MM.1S (cell line): ENCODE data around the gene VDAC1.
"Not testable (repeated sequence)": the region's sequence is repeated elsewhere in the genome, so short reads cannot be mapped to it uniquely, and the experiment has no call there.

Experiments used
- DNase-seq: peaks from one replicate; pipeline ENCODE4 v3.0.0-alpha.2; 2015
- H2AFZ ChIP-seq: fragments of 300-600 bp; sonication (generic); 2 replicates; pipeline ENCODE4 v1.6.0; 2016; ENCODE audit warnings: antibody characterized with exemption, low read length
- H3F3A ChIP-seq: fragments of 300-600 bp; sonication (generic); 2 replicates; pipeline ENCODE4 v1.6.1; 2016; ENCODE audit warnings: mild to moderate bottlenecking, antibody characterized with exemption, low read length, moderate library complexity, mixed read lengths; ENCODE audit not compliant: insufficient read depth
- H3K27ac ChIP-seq: fragments of 300-600 bp; sonication (generic); 2 replicates; pipeline ENCODE4 v1.5.1; 2016; ENCODE audit warnings: mild to moderate bottlenecking, low read length
- H3K27me3 ChIP-seq: fragments of 300-600 bp; sonication (generic); replicated peaks from 2 replicates; pipeline ENCODE4 v1.6.0; 2016; ENCODE audit warnings: low read length; ENCODE audit not compliant: insufficient read depth
- H3K36me3 ChIP-seq: fragments of 300-600 bp; sonication (generic); replicated peaks from 2 replicates; pipeline ENCODE4 v1.6.1; 2016; ENCODE audit warnings: mild to moderate bottlenecking, low read length, mixed read lengths; ENCODE audit not compliant: insufficient read depth
- H3K4me1 ChIP-seq: fragments of 300-600 bp; sonication (generic); 2 replicates; pipeline ENCODE4 v1.6.1; 2016; ENCODE audit warnings: low read length, mixed read lengths
- H3K4me2 ChIP-seq: fragments of 300-600 bp; sonication (generic); 2 replicates; pipeline ENCODE4 v1.6.0; 2016; ENCODE audit warnings: low read depth, low read length
- H3K4me3 ChIP-seq: fragments of 300-600 bp; sonication (generic); 2 replicates; pipeline ENCODE4 v1.5.1; 2016; ENCODE audit warnings: low read length, mixed read lengths
- H3K79me2 ChIP-seq: fragments of 300-600 bp; sonication (generic); 2 replicates; pipeline ENCODE4 v1.6.1; 2016; ENCODE audit warnings: mixed run types, low read length, mixed read lengths
- H3K9ac ChIP-seq: fragments of 300-600 bp; sonication (generic); 2 replicates; pipeline ENCODE4 v1.6.1; 2016; ENCODE audit warnings: low read length, mixed read lengths
- H3K9me2 ChIP-seq: fragments of 300-600 bp; sonication (generic); replicated peaks from 2 replicates; pipeline ENCODE4 v1.6.1; 2016; ENCODE audit warnings: mild to moderate bottlenecking, low read length, mixed read lengths; ENCODE audit not compliant: insufficient read depth
- H3K9me3 ChIP-seq: fragments of 300-600 bp; sonication (generic); replicated peaks from 2 replicates; pipeline ENCODE4 v1.6.1; 2016; ENCODE audit warnings: mild to moderate bottlenecking, low read length, mixed read lengths; ENCODE audit not compliant: insufficient read depth
- H4K20me1 ChIP-seq: fragments of 300-600 bp; sonication (generic); 2 replicates; pipeline ENCODE4 v1.6.1; 2016; ENCODE audit warnings: mild to moderate bottlenecking, low read length, moderate library complexity, mixed read lengths; ENCODE audit not compliant: insufficient read depth
- CTCF ChIP-seq: fragments of 300-600 bp; sonication (generic); IDR thresholded peaks from 2 replicates; pipeline ENCODE4 v1.5.1; 2016; ENCODE audit warnings: antibody characterized with exemption, low read length, mixed read lengths
- EZH2 ChIP-seq: fragments of 300-600 bp; sonication (generic); optimal IDR thresholded peaks from 2 replicates; pipeline ENCODE3; 2017; ENCODE audit warnings: low read depth, mild to moderate bottlenecking, antibody characterized with exemption, low read length, mixed read lengths
- EZH2phosphoT487 ChIP-seq: fragments of 300-600 bp; sonication (generic); IDR thresholded peaks from 2 replicates; pipeline ENCODE4 v1.6.1; 2018; ENCODE audit warnings: antibody characterized with exemption, low read length

The VDAC1 gene

GRCh38 chr5:133959643-133960042 is 45.1 kb downstream of the VDAC1 start:
- peaks cover 22% of the 10 kb centered on the region for H3K79me2 ChIP-seq
- DNase-seq = no peak
- H3K9me2 ChIP-seq = no peaks in the 10 kb centered on the region
- no peak overlapping the region for H3K4me3 ChIP-seq
- no peak overlapping the region for H3K27ac ChIP-seq
- H3K36me3 ChIP-seq = no peaks in the 10 kb centered on the region; the same call in 1 of the 2 replicates
- no peak overlapping the region for H3K4me2 ChIP-seq
- peaks cover 8% of the 10 kb centered on the region; the same call in 1 of the 2 replicates for H3F3A ChIP-seq
- no peaks in the 10 kb centered on the region for H4K20me1 ChIP-seq
- H3K27me3 ChIP-seq = no peaks in the 10 kb centered on the region
- TF ChIP-seq EZH2phosphoT487 (no peak), CTCF (no peak)
- peaks cover 13% of the 10 kb centered on the region for H3K4me1 ChIP-seq
- no peak overlapping the region for H2AFZ ChIP-seq
- no peak overlapping the region for H3K9ac ChIP-seq
- no peaks in the 10 kb centered on the region for H3K9me3 ChIP-seq

DNA sequence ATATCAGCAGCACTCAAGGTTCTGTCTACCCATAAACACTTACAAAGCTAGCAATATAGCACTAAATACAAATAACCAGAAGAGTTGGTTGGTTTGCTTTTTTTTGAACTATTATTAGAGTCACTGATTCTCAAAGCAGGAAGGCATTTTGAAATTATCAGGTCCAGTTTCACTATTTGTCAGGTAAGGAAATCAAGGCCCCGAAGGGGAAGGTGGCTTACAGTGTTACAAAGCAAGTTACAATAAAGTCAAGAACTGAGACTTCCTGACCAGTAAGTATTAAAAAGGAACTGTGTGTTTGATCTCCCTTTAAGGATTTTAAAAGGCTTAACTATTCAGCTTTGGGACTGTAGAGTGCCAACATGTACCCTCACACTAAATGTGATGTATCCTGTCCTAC is 47.2 kb downstream of the VDAC1 start:
- Histone ChIP-seq H3K4me2 (peak overlapping the region; percentile 60), H3K9me2 (no peaks in the 10 kb centered on the region), H4K20me1 (no peaks in the 10 kb centered on the region), H3K9ac (no peak overlapping the region), H3K79me2 (0 out of 2 replicates have a peak, but pooled peaks cover 3% of the 10 kb centered on the region), H3K4me1 (peaks cover 13% of the 10 kb centered on the region), H3K4me3 (no peak overlapping the region; the same call in 1 of the 2 replicates), H2AFZ (no peak overlapping the region), H3K9me3 (no peaks in the 10 kb centered on the region), H3K27ac (peak overlapping the region; percentile 56; the same call in 1 of the 2 replicates), H3K36me3 (no peaks in the 10 kb centered on the region; the same call in 1 of the 2 replicates), H3K27me3 (no peaks in the 10 kb centered on the region), H3F3A (peaks cover 8% of the 10 kb centered on the region; the same call in 1 of the 2 replicates)
- TF ChIP-seq CTCF (no peak), EZH2 (no peak), EZH2phosphoT487 (no peak)
- peak; percentile 57 for DNase-seq

DNA sequence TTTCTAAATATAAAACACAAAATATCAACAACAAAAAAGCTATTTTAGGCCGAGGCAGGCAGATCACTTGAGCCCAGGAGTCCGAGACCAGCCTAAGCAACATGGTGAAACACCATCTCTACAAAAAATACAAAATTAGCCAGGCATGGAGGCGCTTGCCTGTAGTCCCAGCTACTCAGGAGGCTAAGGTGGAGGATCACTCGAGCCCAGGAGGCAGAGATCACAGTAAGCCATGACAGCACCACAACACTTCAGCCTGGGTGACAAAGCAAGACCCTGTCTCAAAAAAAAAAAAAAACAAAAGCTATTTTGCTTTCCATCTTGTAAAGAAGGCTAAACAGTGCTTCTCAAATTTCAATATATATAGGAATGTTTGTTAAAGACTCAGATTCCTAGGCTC is 47.7 kb downstream of the VDAC1 start:
- no peak overlapping the region for H3K4me3 ChIP-seq
- peak overlapping the region; percentile 56; the same call in 1 of the 2 replicates for H3K27ac ChIP-seq
- H3K9me3 ChIP-seq = no peaks in the 10 kb centered on the region
- H3K9ac ChIP-seq = no peak overlapping the region
- TF ChIP-seq EZH2 (no peak), EZH2phosphoT487 (no peak), CTCF (no peak)
- no peaks in the 10 kb centered on the region for H3K27me3 ChIP-seq
- peaks cover 8% of the 10 kb centered on the region; the same call in 1 of the 2 replicates for H3F3A ChIP-seq
- H3K4me1 ChIP-seq = peaks cover 13% of the 10 kb centered on the region
- H4K20me1 ChIP-seq = no peaks in the 10 kb centered on the region
- no peak for DNase-seq
- no peaks in the 10 kb centered on the region; the same call in 1 of the 2 replicates for H3K36me3 ChIP-seq
- no peaks in the 10 kb centered on the region for H3K9me2 ChIP-seq
- no peak overlapping the region for H2AFZ ChIP-seq
- 0 out of 2 replicates have a peak, but pooled peaks cover under 1% of the 10 kb centered on the region for H3K79me2 ChIP-seq
- H3K4me2 ChIP-seq = peak overlapping the region; percentile 60; the same call in 1 of the 2 replicates

GRCh38 chr5:133956196-133956595 is 48.6 kb downstream of the VDAC1 start:
- not testable (repeated sequence) for H3F3A ChIP-seq, H3K36me3 ChIP-seq, H3K4me2 ChIP-seq, H2AFZ ChIP-seq, H3K9me2 ChIP-seq, H4K20me1 ChIP-seq, DNase-seq, H3K79me2 ChIP-seq, H3K9ac ChIP-seq, H3K9me3 ChIP-seq, H3K27me3 ChIP-seq, H3K27ac ChIP-seq, H3K4me3 ChIP-seq
- peaks cover 13% of the 10 kb centered on the region for H3K4me1 ChIP-seq
